GM12891 (cell line): ENCODE results near the gene EHMT1.
"Not testable (repeated sequence)": the region's sequence is repeated elsewhere in the genome, so short reads cannot be mapped to it uniquely, and the experiment has no call there.

ENCODE experiments used
- DNase-seq: peaks from one replicate; pipeline ENCODE4 v3.0.0; 2011; ENCODE audit warnings: low spot score; ENCODE audit not compliant: insufficient read length
- FAIRE-seq: peaks from 2 replicates; lab custom pipeline; 2011; peaks lifted over from hg19 to GRCh38; lab: Jason Lieb, UNC
- PAX5 ChIP-seq: IDR thresholded peaks from 2 replicates; pipeline ENCODE4 v1.6.1; 2011; ENCODE audit warnings: low read length, moderate library complexity, mild to moderate bottlenecking; ENCODE audit not compliant: insufficient read depth, severe bottlenecking
- POLR2A ChIP-seq: IDR thresholded peaks from 2 replicates; pipeline ENCODE4 v1.6.1; 2011; ENCODE audit warnings: low read depth, low read length, control low read depth
- POLR2AphosphoS5 ChIP-seq: IDR thresholded peaks from 2 replicates; pipeline ENCODE4 v1.6.1; 2011; ENCODE audit warnings: low read depth, low read length, control low read depth
- POU2F2 ChIP-seq: IDR thresholded peaks from 2 replicates; pipeline ENCODE4 v1.6.1; 2011; ENCODE audit warnings: low read depth, mild to moderate bottlenecking, control low read depth, low read length, moderate library complexity
- SPI1 ChIP-seq: IDR thresholded peaks from 2 replicates; pipeline ENCODE4 v1.6.1; 2011; ENCODE audit warnings: low read depth, low read length, control low read depth
- TAF1 ChIP-seq: IDR thresholded peaks from 2 replicates; pipeline ENCODE4 v1.6.1; 2011; ENCODE audit warnings: low read depth, low read length, control low read depth

Gene EHMT1

DNA sequence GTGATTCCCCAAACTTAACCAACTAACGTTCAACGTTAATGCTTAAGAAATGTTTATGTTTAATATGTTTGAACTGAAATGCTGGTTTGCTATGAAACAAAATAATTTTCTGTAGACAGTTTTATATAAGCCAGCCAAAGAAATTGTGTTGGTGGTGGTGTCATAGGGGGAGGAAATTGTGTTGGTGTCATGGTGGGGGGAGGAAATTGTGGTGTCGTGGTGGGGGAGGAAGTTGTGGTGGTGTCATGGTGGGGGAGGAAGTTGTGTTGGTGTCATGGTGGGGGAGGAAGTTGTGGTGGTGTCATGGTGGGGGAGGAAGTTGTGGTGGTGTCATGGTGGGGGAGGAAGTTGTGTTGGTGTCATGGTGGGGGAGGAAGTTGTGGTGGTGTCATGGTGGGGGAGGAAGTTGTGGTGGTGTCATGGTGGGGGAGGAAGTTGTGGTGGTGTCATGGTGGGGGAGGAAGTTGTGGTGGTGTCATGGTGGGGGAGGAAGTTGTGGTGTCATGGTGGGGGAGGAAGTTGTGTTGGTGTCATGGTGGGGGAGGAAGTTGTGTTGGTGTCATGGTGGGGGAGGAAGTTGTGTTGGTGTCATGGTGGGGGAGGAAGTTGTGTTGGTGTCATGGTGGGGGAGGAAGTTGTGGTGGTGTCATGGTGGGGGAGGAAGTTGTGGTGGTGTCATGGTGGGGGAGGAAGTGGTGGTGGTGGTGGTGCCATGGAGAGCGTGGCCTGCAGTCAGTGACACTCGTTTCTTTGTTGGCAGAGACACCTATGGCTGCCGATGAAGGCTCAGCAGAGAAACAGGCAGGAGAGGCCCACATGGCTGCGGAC lies 97.3 kb downstream of the EHMT1 start:
- not testable (repeated sequence) for DNase-seq
- TF ChIP-seq SPI1, result peak; percentile 29; the same call in 1 of the 2 replicates
- peak; percentile 98 for FAIRE-seq

DNA sequence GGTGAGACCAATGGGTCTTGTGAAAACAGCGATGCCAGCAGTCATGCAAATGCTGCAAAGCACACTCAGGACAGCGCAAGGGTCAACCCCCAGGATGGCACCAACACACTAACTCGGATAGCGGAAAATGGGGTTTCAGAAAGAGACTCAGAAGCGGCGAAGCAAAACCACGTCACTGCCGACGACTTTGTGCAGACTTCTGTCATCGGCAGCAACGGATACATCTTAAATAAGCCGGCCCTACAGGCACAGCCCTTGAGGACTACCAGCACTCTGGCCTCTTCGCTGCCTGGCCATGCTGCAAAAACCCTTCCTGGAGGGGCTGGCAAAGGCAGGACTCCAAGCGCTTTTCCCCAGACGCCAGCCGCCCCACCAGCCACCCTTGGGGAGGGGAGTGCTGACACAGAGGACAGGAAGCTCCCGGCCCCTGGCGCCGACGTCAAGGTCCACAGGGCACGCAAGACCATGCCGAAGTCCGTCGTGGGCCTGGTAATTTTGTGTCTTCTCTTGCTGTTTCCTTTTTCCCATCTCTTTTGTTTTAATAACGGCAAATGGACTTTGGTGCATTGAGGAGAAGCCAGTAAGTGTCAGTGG lies 98.0 kb downstream of the EHMT1 start:
- DNase-seq (no peak), FAIRE-seq (no peak)
- TF ChIP-seq POU2F2 (no peak), POLR2A (no peak), SPI1 (no peak), POLR2AphosphoS5 (no peak), PAX5 (no peak), TAF1 (no peak)

GRCh38 chr9:137717776-137718327 lies 99.0 kb downstream of the EHMT1 start:
- TF ChIP-seq SPI1 (no peak), POLR2AphosphoS5 (no peak), POU2F2 (no peak), POLR2A (no peak), PAX5 (no peak), TAF1 (no peak)
- no peak for DNase-seq
- FAIRE-seq, result no peak

DNA sequence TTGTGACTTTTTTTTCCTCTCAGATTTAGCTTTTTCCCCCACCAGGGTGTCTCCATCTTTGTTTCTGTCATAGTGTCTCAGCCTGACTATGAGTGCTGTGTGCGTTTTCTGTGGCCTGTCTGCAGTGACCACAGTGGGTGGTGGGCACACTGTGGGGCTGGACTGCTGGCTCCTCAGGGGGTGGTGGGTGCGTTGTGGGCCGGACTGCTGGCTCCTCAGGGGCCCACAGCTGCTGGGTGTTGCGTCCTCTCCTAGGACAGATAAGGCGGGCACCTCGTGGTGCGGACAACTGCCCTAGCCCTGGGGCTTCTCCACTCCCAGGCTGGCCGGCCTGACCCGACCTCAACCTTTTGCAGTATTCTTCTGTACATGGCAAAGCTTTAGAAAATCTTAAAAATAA lies 100.4 kb downstream of the EHMT1 start:
- DNase-seq, result no peak
- FAIRE-seq, result no peak
- no peak for TF ChIP-seq TAF1
- TF ChIP-seq POLR2A, result no peak
- TF ChIP-seq PAX5, result no peak

- TF ChIP-seq PAX5 (no peak), TAF1 (no peak), POLR2A (no peak), POU2F2 (no peak), SPI1 (no peak), POLR2AphosphoS5 (no peak)
- FAIRE-seq (no peak), DNase-seq (no peak)
Measured at GRCh38 chr9:137720571-137721110, 101.8 kb downstream of the EHMT1 start.

DNA sequence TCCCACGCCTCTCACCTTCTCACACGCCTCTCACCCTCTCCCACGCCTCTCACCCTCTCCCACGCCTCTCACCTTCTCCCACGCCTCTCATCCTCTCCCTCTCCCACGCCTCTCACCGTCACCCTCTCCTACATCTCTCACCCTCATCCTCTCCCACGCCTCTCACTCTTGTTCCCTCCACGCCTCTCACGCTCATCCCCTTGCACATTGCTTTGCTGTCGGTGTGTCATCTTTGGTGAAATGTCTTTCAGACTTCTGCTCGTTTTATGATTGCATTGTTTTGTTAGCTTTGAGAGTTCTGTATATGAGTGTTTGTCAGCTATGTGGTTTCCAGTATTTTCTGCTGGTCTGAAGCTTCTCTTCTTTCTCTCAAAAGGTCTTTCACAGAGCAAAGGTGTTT lies 102.7 kb downstream of the EHMT1 start:
- no peak for FAIRE-seq
- no peak for TF ChIP-seq POLR2A
- TF ChIP-seq TAF1, result no peak
- TF ChIP-seq POU2F2, result no peak
- no peak for TF ChIP-seq POLR2AphosphoS5
- no peak for TF ChIP-seq SPI1
- no peak for TF ChIP-seq PAX5
- no peak for DNase-seq

DNA sequence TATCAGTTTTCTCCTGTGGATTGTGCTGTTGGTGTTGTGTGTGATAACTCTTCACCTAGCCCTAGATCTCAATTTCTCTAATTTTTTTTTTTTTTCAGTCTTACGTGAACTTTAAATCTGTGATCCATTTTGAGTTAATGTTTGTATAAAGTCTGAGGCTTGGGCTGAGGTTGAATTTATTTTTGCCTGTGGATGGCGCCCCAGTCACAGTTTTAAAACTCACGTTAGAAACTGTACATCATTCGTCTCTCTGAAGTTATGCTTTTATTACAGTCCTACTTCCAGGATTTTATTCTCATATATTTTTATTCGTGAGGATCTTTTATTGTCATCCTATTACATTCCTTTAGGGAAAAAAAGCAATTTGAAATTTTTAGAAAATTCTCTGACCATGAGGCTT lies 103.1 kb downstream of the EHMT1 start:
- no peak for FAIRE-seq
- no peak for DNase-seq
- TF ChIP-seq PAX5 (no peak), SPI1 (no peak), POLR2A (no peak), POLR2AphosphoS5 (no peak), POU2F2 (no peak), TAF1 (no peak)

GRCh38 chr9:137722481-137722880 lies 103.7 kb downstream of the EHMT1 start:
- DNase-seq, result no peak
- TF ChIP-seq SPI1, result no peak
- TF ChIP-seq TAF1, result no peak
- TF ChIP-seq POU2F2, result no peak
- TF ChIP-seq POLR2AphosphoS5, result no peak
- TF ChIP-seq POLR2A, result no peak
- no peak for TF ChIP-seq PAX5
- peak; percentile 23 for FAIRE-seq

DNA sequence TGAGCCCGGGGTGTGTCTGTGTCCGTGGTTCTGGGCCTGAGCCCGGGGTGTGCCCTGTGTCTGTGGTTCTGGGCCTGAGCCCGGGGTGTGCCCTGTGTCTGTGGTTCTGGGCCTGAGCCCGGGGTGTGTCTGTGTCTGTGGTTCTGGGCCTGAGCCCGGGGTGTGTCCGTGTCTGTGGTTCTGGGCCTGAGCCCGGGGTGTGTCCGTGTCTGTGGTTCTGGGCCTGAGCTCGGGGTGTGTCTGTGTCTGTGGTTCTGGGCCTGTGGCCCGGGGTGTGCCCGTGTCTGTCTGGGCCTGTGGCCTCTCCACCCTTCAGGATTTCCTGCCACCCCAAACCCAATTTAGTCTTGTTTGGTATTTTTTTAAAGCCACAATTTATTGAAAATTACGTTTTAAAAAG lies 104.6 kb downstream of the EHMT1 start:
- not testable (repeated sequence) for FAIRE-seq, DNase-seq

DNA sequence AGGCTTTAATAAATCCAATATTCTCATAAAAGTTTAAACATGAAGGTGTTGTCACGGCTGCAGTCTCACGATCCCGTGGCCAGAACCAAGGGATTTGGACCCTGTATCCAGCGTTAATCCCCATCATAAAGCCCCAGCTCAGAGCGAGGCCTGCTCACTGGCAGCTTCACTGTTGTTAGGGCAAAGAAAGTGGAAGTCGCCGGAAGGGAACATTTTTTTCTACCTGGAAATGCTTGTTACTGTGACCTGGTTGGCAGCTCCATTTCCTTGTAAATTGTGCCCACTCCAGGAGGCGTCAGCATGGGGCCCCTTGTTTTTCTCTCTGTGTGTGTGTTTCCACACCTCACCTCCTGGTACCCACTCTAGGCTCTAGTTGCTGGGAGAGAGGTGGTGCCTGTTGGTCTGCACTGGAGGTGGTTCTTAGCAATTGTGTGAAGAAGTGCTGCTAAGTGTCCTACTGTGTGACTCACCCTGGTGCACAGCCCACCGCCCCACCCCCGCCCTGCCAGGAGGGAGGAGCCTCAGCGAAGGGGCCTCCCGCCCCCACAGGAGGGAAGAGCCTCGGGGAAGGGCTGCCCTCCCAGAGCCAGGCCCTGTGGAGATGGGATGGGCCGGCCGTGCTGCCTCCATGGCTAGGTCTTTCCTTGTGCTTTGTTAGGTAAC lies 105.1 kb downstream of the EHMT1 start:
- TF ChIP-seq PAX5 (no peak), SPI1 (no peak), TAF1 (no peak), POLR2AphosphoS5 (no peak), POU2F2 (no peak), POLR2A (no peak)
- FAIRE-seq, result no peak
- no peak for DNase-seq
